ENCODE data around the gene PKP2.

Gene PKP2

GRCh38 chr12:32753605-32754004 lies 143.0 kb downstream of the PKP2 start:
- H3K4me3 ChIP-seq (ENCODE audit: low read depth, low read length) = peak overlapping the region; percentile 78
- DNase-seq (ENCODE audit: low read depth) = no peak
- TF ChIP-seq CTCF (IDR thresholded peaks at IDR 0.05; ENCODE audit: low read depth, low read length) = no peak
- TF ChIP-seq MAX (IDR thresholded peaks at IDR 0.05; ENCODE audit: low read depth, low read length) = no peak
- TF ChIP-seq POLR2A (IDR thresholded peaks at IDR 0.05; ENCODE audit: extremely low read depth, insufficient read length) = no peak
- no peak for TF ChIP-seq MYC (IDR thresholded peaks at IDR 0.05; ENCODE audit: low read depth, low read length)

- DNase-seq (ENCODE audit: low read depth) = no peak
- no peak for TF ChIP-seq MAX (IDR thresholded peaks at IDR 0.05; ENCODE audit: low read depth, low read length)
- TF ChIP-seq POLR2A (IDR thresholded peaks at IDR 0.05; ENCODE audit: extremely low read depth, insufficient read length) = no peak
- H3K4me3 ChIP-seq (ENCODE audit: low read depth, low read length) = no peak overlapping the region
Measured at GRCh38 chr12:32743264-32743663, 153.3 kb downstream of the PKP2 start.

- no peak overlapping the region for H3K4me3 ChIP-seq (ENCODE audit: low read depth, low read length)
- no peak for DNase-seq (ENCODE audit: low read depth)
- no peak for TF ChIP-seq MYC (IDR thresholded peaks at IDR 0.05; ENCODE audit: low read depth, low read length)
- no peak for TF ChIP-seq CTCF (IDR thresholded peaks at IDR 0.05; ENCODE audit: low read depth, low read length)
- TF ChIP-seq POLR2A (IDR thresholded peaks at IDR 0.05; ENCODE audit: extremely low read depth, insufficient read length) = no peak
- no peak for TF ChIP-seq MAX (IDR thresholded peaks at IDR 0.05; ENCODE audit: low read depth, low read length)
Measured at GRCh38 chr12:32742133-32742532, 154.4 kb downstream of the PKP2 start.
